Heart left ventricle (tissue), 13 donors: Measurements from ENCODE around the gene TRIM71.

Source experiments
- POLR2A ChIP-seq, 2 donors: fragments of 450-650 bp; IDR thresholded peaks; one replicate each; pipeline ENCODE4 v1.6.1; 2017; ENCODE audit warnings: antibody characterized with exemption in 2 of 2, mild to moderate bottlenecking in 2 of 2, moderate library complexity in 2 of 2
- TF ChIP-seq, protein P1 (sequence below), 12 donors: fragments of 200-600 bp; sonication (generic) in 4 of 12; IDR thresholded peaks; one replicate each; pipeline versions ENCODE4 v1.5.0 to v1.8.0; 2018 to 2022; ENCODE audit warnings: antibody characterized with exemption in 12 of 12, mild to moderate bottlenecking in 5 of 12
- donor health status: ischemic (EF 13 %, LVEDD 7.1; RV severe dilation, severe dysfunction).
- donor health status: DM: no; HTN: yes; CAD: no.
- donor health status: DM: no; HTN: no; CAD: no.
- donor health status: ischemic (EF 25% LVEDD 6.9; RV normal size, moderate dysfunction).
- donor health status: ischemic (EF 25% LVEDD 5.7; RV mildly dilated, moderate dysfunction).
- donor health status: ischemic (EF 35%, LVEDD 5.7; RV mildly dilated, moderate dysfunction).
- donor health status: nonischemic (EF 11% LVEDD 7.7; RV severe dilation, severe dysfunction).
- donor health status: DM: yes; HTN: yes; CAD: no.
- donor health status: PGD.
- donor health status: ischemic (EF 29% LVEDD 5.4; RV normal size, mild dysfunction).
- donor health status: nonischemic (EF 23%, LVEDD 6.1; RV moderate dilation, normal function).

DNA sequence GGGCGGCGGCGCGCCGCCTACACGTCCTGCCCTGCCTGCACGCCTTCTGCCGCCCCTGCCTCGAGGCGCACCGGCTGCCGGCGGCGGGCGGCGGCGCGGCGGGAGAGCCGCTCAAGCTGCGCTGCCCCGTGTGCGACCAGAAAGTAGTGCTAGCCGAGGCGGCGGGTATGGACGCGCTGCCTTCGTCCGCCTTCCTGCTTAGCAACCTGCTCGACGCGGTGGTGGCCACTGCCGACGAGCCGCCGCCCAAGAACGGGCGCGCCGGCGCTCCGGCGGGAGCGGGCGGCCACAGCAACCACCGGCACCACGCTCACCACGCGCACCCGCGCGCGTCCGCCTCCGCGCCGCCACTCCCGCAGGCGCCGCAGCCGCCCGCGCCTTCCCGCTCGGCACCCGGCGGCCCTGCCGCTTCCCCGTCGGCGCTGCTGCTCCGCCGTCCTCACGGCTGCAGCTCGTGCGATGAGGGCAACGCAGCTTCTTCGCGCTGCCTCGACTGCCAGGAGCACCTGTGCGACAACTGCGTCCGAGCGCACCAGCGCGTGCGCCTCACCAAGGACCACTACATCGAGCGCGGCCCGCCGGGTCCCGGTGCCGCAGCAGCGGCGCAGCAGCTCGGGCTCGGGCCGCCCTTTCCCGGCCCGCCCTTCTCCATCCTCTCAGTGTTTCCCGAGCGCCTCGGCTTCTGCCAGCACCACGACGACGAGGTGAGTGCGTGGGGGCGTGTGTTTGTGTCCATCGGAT is 602 bp downstream of the TRIM71 start:
- TF ChIP-seq, protein P1, sequence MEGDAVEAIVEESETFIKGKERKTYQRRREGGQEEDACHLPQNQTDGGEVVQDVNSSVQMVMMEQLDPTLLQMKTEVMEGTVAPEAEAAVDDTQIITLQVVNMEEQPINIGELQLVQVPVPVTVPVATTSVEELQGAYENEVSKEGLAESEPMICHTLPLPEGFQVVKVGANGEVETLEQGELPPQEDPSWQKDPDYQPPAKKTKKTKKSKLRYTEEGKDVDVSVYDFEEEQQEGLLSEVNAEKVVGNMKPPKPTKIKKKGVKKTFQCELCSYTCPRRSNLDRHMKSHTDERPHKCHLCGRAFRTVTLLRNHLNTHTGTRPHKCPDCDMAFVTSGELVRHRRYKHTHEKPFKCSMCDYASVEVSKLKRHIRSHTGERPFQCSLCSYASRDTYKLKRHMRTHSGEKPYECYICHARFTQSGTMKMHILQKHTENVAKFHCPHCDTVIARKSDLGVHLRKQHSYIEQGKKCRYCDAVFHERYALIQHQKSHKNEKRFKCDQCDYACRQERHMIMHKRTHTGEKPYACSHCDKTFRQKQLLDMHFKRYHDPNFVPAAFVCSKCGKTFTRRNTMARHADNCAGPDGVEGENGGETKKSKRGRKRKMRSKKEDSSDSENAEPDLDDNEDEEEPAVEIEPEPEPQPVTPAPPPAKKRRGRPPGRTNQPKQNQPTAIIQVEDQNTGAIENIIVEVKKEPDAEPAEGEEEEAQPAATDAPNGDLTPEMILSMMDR (IDR thresholded peaks at IDR 0.05), result no peak
- TF ChIP-seq POLR2A (IDR thresholded peaks at IDR 0.05), result no peak
